ENCODE results near the gene MAP3K12.
"Not testable (repeated sequence)": the region's sequence is repeated elsewhere in the genome, so short reads cannot be mapped to it uniquely, and the experiment has no call there.

The MAP3K12 gene

GRCh38 chr12:53499266-53500141, at the start of gene MAP3K12:
TSS of gene MAP3K12 (minus strand) at chr12:53499458. CDS start at chr12:53487391, 12,067 bp downstream.
- Histone ChIP-seq H3K9me2 (ENCODE audit: low read depth, low read length) (no peaks in the 10 kb centered on the region), H3F3A (ENCODE audit: insufficient read depth, low read length) (no peaks in the 10 kb centered on the region), H2AFZ (ENCODE audit: low read length) (no peak within 1 kb of the TSS), H3K4me3 (ENCODE audit: low read depth, low read length, poor library complexity, severe bottlenecking) (peak within 1 kb of the TSS; percentile 80), H3K36me3 (ENCODE audit: insufficient read depth, low read length) (peaks cover 6% of the 10 kb centered on the region; the same call in 1 of the 2 replicates), H3K4me1 (ENCODE audit: insufficient read depth, low read length, severe bottlenecking) (peaks cover 30% of the 10 kb centered on the region), H3K79me2 (ENCODE audit: insufficient read depth, low read length) (peaks cover 7% of the 10 kb centered on the region; the same call in 1 of the 2 replicates), H3K27ac (ENCODE audit: low read depth, low read length, poor library complexity, severe bottlenecking) (peak within 1 kb of the TSS; percentile 86), H4K20me1 (ENCODE audit: insufficient read depth, low read length) (no peaks in the 10 kb centered on the region), H3K4me2 (ENCODE audit: low read length) (peak within 1 kb of the TSS; percentile 97), H3K27me3 (ENCODE audit: insufficient read depth, low read length) (no peaks in the 10 kb centered on the region), H3K9me3 (ENCODE audit: low read length) (no peaks in the 10 kb centered on the region), H3K9ac (ENCODE audit: low read length) (peak within 1 kb of the TSS; percentile 80)
- TF ChIP-seq EZH2 (IDR thresholded peaks at IDR 0.05; ENCODE audit: borderline replicate concordance, low read length) (no peak), CTCF (IDR thresholded peaks at IDR 0.05; ENCODE audit: low read length) (peak; percentile 12; the same call in 1 of the 2 replicates)

- not testable (repeated sequence) for H3K9me3 ChIP-seq (ENCODE audit: low read length); H3K9ac ChIP-seq (ENCODE audit: low read length); H3F3A ChIP-seq (ENCODE audit: insufficient read depth, low read length); H3K9me2 ChIP-seq (ENCODE audit: low read depth, low read length); H3K27me3 ChIP-seq (ENCODE audit: insufficient read depth, low read length); H3K4me2 ChIP-seq (ENCODE audit: low read length); H3K27ac ChIP-seq (ENCODE audit: low read depth, low read length, poor library complexity, severe bottlenecking); H3K4me1 ChIP-seq (ENCODE audit: insufficient read depth, low read length, severe bottlenecking); H3K4me3 ChIP-seq (ENCODE audit: low read depth, low read length, poor library complexity, severe bottlenecking); H2AFZ ChIP-seq (ENCODE audit: low read length); H3K79me2 ChIP-seq (ENCODE audit: insufficient read depth, low read length); H4K20me1 ChIP-seq (ENCODE audit: insufficient read depth, low read length)
- peaks cover 23% of the 10 kb centered on the region for H3K36me3 ChIP-seq (ENCODE audit: insufficient read depth, low read length)
Observed at GRCh38 chr12:53548354-53548753, 49.1 kb upstream of the MAP3K12 start.

- no peaks in the 10 kb centered on the region for H4K20me1 ChIP-seq (ENCODE audit: insufficient read depth, low read length)
- no peaks in the 10 kb centered on the region for H3K9me3 ChIP-seq (ENCODE audit: low read length)
- H3K27me3 ChIP-seq (ENCODE audit: insufficient read depth, low read length), result no peaks in the 10 kb centered on the region
- peaks cover 8% of the 10 kb centered on the region for H3K4me1 ChIP-seq (ENCODE audit: insufficient read depth, low read length, severe bottlenecking)
- peak overlapping the region; percentile 33; the same call in 1 of the 2 replicates for H3K4me2 ChIP-seq (ENCODE audit: low read length)
- H3F3A ChIP-seq (ENCODE audit: insufficient read depth, low read length), result 0 out of 2 replicates have a peak, but pooled peaks cover 6% of the 10 kb centered on the region
- H3K36me3 ChIP-seq (ENCODE audit: insufficient read depth, low read length), result peaks cover 15% of the 10 kb centered on the region
- H3K27ac ChIP-seq (ENCODE audit: low read depth, low read length, poor library complexity, severe bottlenecking), result peak overlapping the region; percentile 77
- no peak for TF ChIP-seq EZH2 (IDR thresholded peaks at IDR 0.05; ENCODE audit: borderline replicate concordance, low read length)
- TF ChIP-seq CTCF (IDR thresholded peaks at IDR 0.05; ENCODE audit: low read length), result peak; percentile 92
- no peaks in the 10 kb centered on the region for H3K9me2 ChIP-seq (ENCODE audit: low read depth, low read length)
- no peak overlapping the region for H3K4me3 ChIP-seq (ENCODE audit: low read depth, low read length, poor library complexity, severe bottlenecking)
- H3K79me2 ChIP-seq (ENCODE audit: insufficient read depth, low read length), result no peaks in the 10 kb centered on the region
- peak overlapping the region; percentile 89 for H2AFZ ChIP-seq (ENCODE audit: low read length)
- H3K9ac ChIP-seq (ENCODE audit: low read length), result peak overlapping the region; percentile 55
Observed at GRCh38 chr12:53543539-53543938, 44.3 kb upstream of the MAP3K12 start.
